Thoracic aorta (tissue), 2 donors: ENCODE data around the gene DUSP22. TPM values are rescaled to one million over a fixed set of nuclear protein-coding genes. Genes with fewer than 3 reads are reported as not detected.

ENCODE experiments used
- ATAC-seq: fragments of 150-250 bp; one replicate; pipeline ENCODE4 v1.8.0; 2017; ENCODE audit warnings: low read depth; ENCODE audit not compliant: insufficient number of reproducible peaks, low FRiP score
- DNase-seq: peaks from one replicate; pipeline ENCODE4 v3.0.0-alpha.2; 2020; ENCODE audit warnings: low spot score
- H3K27ac ChIP-seq, 2 donors: fragments of 200-600 bp; sonication (generic); 1 replicate in 1 of 2; 2 replicates in 1 of 2; pipeline ENCODE4 v1.5.1; 2016; ENCODE audit warnings: mild to moderate bottlenecking in 2 of 2, moderate library complexity in 2 of 2
- H3K27me3 ChIP-seq: fragments of 200-600 bp; sonication (generic); replicated peaks from 2 replicates; pipeline ENCODE4 v1.6.0; 2016; ENCODE audit warnings: mild to moderate bottlenecking; ENCODE audit not compliant: insufficient read depth
- H3K36me3 ChIP-seq: fragments of 200-600 bp; sonication (generic); one replicate; pipeline ENCODE4 v1.5.1; 2016
- H3K4me1 ChIP-seq, 2 donors: fragments of 200-600 bp; sonication (generic); 1 replicate in 1 of 2; 2 replicates in 1 of 2; pipeline versions ENCODE4 v1.5.1 to v1.6.0; 2016; ENCODE audit warnings: low read depth in 2 of 2, mild to moderate bottlenecking in 1 of 2; ENCODE audit not compliant: control insufficient read depth in 1 of 2
- H3K4me3 ChIP-seq: fragments of 200-600 bp; sonication (generic); 2 replicates; pipeline ENCODE4 v1.5.1; 2016; ENCODE audit warnings: mild to moderate bottlenecking
- H3K9me3 ChIP-seq: fragments of 200-600 bp; sonication (generic); 2 replicates; pipeline ENCODE4 v1.5.1; 2016
- total RNA-seq, 2 donors: library from RNA; depleted of rRNA; stranded (reverse); fragments of >200 nt; gene quantifications; one replicate each; pipeline versions ENCODE4 v1.1.0 to v1.2.3, GENCODE V29; 2016
- TF ChIP-seq, protein P1 (sequence below): fragments of 200-600 bp; sonication (generic); IDR thresholded peaks from one replicate; pipeline ENCODE4 v1.5.1; 2019; ENCODE audit warnings: antibody characterized with exemption

DUSP22 gene
- total RNA-seq, 2 donors from 2014 or later: 49.0 to 74.6 TPM

DNA sequence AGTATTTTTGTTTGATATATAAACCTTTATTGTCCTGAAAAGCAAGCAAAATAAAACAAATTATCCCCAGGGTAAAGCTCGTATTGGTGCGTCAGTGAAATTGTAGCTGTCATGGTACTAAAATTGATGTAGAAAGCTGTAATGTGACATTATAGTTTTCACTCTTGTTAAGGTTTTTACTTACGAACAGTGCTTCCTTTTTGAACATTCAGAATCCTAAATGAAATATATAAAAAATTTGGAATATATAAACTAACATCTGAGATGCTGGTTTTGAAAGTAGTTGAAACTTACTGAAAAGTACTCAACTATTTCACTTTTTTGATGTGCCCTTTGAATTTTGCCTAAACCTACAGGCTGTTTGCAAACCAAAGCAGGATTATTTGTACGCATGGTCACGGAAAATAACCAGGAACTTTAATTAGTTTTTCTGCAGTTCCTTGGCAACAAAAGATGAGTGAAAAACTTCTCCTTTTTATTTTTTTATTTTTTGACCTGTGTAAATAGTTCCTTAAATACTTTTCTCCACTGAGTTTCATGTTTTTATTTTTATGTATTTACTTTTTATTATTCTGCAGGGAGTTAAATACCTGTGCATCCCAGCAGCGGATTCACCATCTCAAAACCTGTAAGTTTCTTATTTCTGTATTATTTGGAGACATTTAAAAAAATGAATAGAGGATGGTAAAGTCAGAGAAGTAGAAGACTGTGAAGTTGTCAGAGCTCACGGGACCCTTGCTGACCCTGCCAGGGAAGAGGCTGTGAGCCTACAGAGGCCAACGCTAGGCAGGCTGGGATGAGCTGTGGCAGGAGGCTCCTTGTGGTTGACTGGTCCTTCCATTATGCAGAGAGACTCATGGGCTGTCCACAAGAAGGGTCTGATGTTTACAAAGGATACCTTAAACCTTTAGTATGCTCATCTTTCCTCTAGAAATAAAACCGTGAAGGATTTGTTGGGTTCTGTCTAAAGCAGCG is 42.5 kb downstream of the DUSP22 start:
- TF ChIP-seq, protein P1, sequence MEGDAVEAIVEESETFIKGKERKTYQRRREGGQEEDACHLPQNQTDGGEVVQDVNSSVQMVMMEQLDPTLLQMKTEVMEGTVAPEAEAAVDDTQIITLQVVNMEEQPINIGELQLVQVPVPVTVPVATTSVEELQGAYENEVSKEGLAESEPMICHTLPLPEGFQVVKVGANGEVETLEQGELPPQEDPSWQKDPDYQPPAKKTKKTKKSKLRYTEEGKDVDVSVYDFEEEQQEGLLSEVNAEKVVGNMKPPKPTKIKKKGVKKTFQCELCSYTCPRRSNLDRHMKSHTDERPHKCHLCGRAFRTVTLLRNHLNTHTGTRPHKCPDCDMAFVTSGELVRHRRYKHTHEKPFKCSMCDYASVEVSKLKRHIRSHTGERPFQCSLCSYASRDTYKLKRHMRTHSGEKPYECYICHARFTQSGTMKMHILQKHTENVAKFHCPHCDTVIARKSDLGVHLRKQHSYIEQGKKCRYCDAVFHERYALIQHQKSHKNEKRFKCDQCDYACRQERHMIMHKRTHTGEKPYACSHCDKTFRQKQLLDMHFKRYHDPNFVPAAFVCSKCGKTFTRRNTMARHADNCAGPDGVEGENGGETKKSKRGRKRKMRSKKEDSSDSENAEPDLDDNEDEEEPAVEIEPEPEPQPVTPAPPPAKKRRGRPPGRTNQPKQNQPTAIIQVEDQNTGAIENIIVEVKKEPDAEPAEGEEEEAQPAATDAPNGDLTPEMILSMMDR: no peak
- no peak for DNase-seq
- no peak for ATAC-seq
- H3K27ac ChIP-seq: no peak overlapping the region
- no peaks in the 10 kb centered on the region for H3K36me3 ChIP-seq
- H3K4me3 ChIP-seq: no peak overlapping the region
- H3K27me3 ChIP-seq: no peaks in the 10 kb centered on the region
- no peaks in the 10 kb centered on the region for H3K9me3 ChIP-seq
- peaks cover 4 to 5% of the 10 kb centered on the region in 2 donors for H3K4me1 ChIP-seq

DNA sequence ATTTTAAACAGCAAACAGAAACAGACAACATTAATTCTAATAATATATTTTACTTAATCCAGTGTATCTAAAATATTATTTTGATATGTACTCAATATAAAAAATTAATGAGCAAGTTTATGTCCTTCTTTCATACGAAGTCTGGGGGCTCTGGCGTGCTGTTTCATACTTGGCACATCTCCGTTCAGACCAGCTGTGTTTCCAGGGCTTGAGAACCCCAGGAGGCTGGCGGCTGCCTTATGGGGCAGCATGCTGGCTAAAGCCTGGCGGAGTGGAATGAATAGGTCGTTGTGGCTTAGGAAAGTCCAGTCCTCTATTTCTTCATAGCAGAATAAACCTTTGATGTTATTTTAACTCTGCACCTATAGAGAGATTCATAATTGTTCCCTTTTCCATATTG is 43.3 kb downstream of the DUSP22 start:
- TF ChIP-seq, protein P1: no peak

DNA sequence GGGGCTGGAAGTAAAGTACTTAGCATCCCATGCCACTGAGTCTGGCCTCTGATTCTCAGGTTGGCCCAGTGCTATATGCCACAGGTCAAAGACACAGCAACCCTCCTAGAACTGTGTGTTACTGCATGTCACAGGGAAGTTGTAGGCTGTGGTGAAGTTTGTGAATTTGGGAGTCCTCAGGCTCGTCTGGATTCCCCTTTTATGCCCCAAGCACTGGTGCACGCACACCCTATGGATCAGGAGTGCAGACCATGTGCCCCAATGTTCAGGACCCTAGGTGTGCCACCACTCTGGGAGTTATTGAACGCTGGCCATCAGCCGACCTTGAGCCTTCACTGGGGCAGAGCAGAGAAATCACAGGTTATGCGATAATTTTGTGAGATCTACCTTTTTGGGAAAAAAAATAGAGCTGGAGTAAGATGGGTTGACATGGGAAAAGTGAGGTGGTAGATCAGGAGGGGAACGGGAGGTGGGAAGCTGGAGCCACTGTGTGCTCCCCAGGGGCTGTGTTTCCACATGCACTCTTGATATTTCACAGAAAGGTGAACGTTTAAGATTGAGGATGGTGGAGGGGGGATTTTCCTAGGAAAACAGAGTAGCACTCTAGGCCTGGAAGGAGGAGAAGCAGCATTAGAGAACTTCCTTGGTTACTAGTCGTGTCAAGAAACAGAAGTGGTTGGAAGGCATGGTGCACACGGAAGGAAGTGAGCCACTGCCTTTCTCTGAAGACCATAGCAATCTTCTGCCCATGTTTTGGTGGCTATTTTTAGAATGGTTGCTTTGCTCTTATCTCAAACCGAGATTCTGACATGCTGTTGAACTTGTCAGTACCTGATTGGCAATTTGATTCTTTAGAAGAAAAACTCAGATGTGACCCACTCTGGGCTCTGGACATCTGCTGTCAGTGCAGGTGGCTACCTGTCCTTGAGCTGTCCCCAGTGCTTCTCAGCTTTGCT is 44.1 kb downstream of the DUSP22 start:
- H3K4me1 ChIP-seq: peaks cover 4 to 5% of the 10 kb centered on the region in 2 donors
- H3K27ac ChIP-seq: no peak overlapping the region
- DNase-seq (no peak), ATAC-seq (no peak)
- no peaks in the 10 kb centered on the region for H3K27me3 ChIP-seq
- TF ChIP-seq, protein P1: no peak
- no peaks in the 10 kb centered on the region for H3K9me3 ChIP-seq
- H3K4me3 ChIP-seq: no peak overlapping the region
- no peaks in the 10 kb centered on the region for H3K36me3 ChIP-seq

More for the DNA sequence above, 43.3 kb downstream of the DUSP22 start:
- H3K27me3 ChIP-seq: no peaks in the 10 kb centered on the region
- DNase-seq: no peak
- peaks cover 4 to 5% of the 10 kb centered on the region in 2 donors for H3K4me1 ChIP-seq
- H3K9me3 ChIP-seq: no peaks in the 10 kb centered on the region
- H3K36me3 ChIP-seq: no peaks in the 10 kb centered on the region
- no peak overlapping the region for H3K27ac ChIP-seq
- ATAC-seq: no peak
- H3K4me3 ChIP-seq: no peak overlapping the region

DNA sequence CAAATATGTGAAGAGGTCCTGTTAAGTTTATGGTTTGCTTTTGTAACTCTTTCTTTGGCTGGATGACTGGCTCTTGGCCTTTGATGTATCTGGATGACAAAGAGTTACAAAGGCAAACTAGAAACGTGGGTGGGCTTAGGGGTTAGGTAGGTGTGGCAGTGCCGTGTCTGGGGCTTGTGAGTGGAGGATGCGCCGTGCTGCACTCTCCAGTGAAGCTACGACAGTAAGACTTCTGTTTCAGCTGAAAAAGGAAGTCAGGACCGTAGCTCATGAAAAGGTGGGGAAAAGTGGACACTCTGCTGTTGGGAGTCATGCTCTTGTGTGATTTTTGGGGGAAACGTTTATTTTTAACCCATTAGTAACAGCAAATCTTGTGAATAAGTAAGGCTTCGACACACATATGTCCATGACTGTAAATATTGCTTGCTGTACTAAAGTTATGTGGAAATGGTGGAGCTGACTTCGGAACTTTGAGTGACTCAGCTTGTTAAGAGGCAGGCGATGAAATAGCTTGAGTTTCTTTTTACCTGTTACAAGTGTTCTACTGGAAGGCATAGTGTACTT is 45.6 kb downstream of the DUSP22 start:
- DNase-seq (no peak), ATAC-seq (no peak)
- Histone ChIP-seq H3K36me3 (no peaks in the 10 kb centered on the region), H3K4me1 (peaks cover 4 to 5% of the 10 kb centered on the region in 2 donors), H3K4me3 (no peak overlapping the region), H3K27me3 (no peaks in the 10 kb centered on the region), H3K27ac (no peak overlapping the region), H3K9me3 (no peaks in the 10 kb centered on the region)
- TF ChIP-seq, protein P1: no peak
